Endodermal cell (in vitro differentiated cells): Measurements from ENCODE around the gene DNM3. TPM values are rescaled to one million over a fixed set of nuclear protein-coding genes. Genes with fewer than 3 reads are reported as not detected.

Experiments used
- DNase-seq: peaks from one replicate; pipeline ENCODE4 v3.0.0-alpha.2; 2017
- H3K27ac ChIP-seq: 2 replicates; pipeline ENCODE4 v1.5.1; 2013; ENCODE audit warnings: mild to moderate bottlenecking, low read depth, low read length, moderate library complexity
- H3K27me3 ChIP-seq: 2 replicates; pipeline ENCODE4 v1.6.1; 2013; ENCODE audit warnings: mild to moderate bottlenecking, low read length, moderate library complexity; ENCODE audit not compliant: insufficient read depth, control insufficient read depth, poor library complexity, severe bottlenecking
- H3K36me3 ChIP-seq: 2 replicates; pipeline ENCODE4 v1.7.0; 2013; ENCODE audit warnings: mild to moderate bottlenecking, low read length, moderate library complexity; ENCODE audit not compliant: control insufficient read depth, insufficient read depth
- H3K4me1 ChIP-seq: one replicate; pipeline ENCODE4 v1.7.0; 2013; ENCODE audit warnings: low read length; ENCODE audit not compliant: control insufficient read depth, insufficient read depth
- H3K4me3 ChIP-seq: 2 replicates; pipeline ENCODE4 v1.5.1; 2013; ENCODE audit warnings: mild to moderate bottlenecking, low read length, moderate library complexity
- H3K9ac ChIP-seq: 2 replicates; pipeline ENCODE4 v1.6.1; 2013; ENCODE audit warnings: mild to moderate bottlenecking, low read length, moderate library complexity; ENCODE audit not compliant: poor library complexity, severe bottlenecking; ENCODE audit errors: extremely low read depth
- H3K9me3 ChIP-seq: 2 replicates; pipeline ENCODE4 v1.6.1; 2013; ENCODE audit warnings: mild to moderate bottlenecking, low read length, moderate library complexity; ENCODE audit not compliant: control insufficient read depth
- H3K27ac Mint-ChIP-seq: 2 replicates; pipeline ENCODE4 v1.8.0; 2020; ENCODE audit warnings: mixed read lengths
- H3K27me3 Mint-ChIP-seq: 2 replicates; pipeline ENCODE4 v1.8.0; 2021; ENCODE audit warnings: mild to moderate bottlenecking, mixed read lengths; ENCODE audit not compliant: insufficient read depth
- H3K36me3 Mint-ChIP-seq: 2 replicates; pipeline ENCODE4 v1.8.0; 2020; ENCODE audit warnings: low read depth, mixed read lengths
- H3K4me1 Mint-ChIP-seq: 2 replicates; pipeline ENCODE4 v1.8.0; 2020; ENCODE audit warnings: mixed read lengths
- H3K4me3 Mint-ChIP-seq: 2 replicates; pipeline ENCODE4 v1.8.0; 2020; ENCODE audit warnings: mild to moderate bottlenecking, moderate library complexity, mixed read lengths
- H3K9me3 Mint-ChIP-seq: 2 replicates; pipeline ENCODE4 v1.8.0; 2020; ENCODE audit warnings: mild to moderate bottlenecking, mixed read lengths
- CTCF ChIP-seq: fragments of 200-600 bp; sonication (generic); conservative IDR thresholded peaks from 2 replicates; pipeline ENCODE4 v1.5.0; 2021; ENCODE audit warnings: antibody characterized with exemption, mild to moderate bottlenecking
- WGBS, 2 experiments: methylation state at CpG; one replicate each; pipeline versions ENCODE4 v1.1.5 to v1.1.7; 2013; ENCODE audit warnings: missing lambda C conversion rate in 2 of 2, mixed read lengths in 1 of 2; ENCODE audit not compliant: insufficient coverage in 1 of 2, insufficient read length in 1 of 2; 5-methylcytosine and 5-hydroxymethylcytosine counted together
- total RNA-seq, 2 donors: library from RNA; stranded (reverse); fragmentation: NEBNext Ultra II Directional in 1 of 2; extraction: Animal tissue kit (Norgen Biotek cat#: 25700) in 1 of 2; gene quantifications; 2 replicates in 1 of 2; 3 replicates in 1 of 2; pipeline ENCODE4 v1.2.1, GENCODE V29; 2021

DNM3 gene
- total RNA-seq, 2 donors from 2014 or later = 0.53 to 1.8 TPM

- H3K4me3 ChIP-seq = no peak overlapping the region
- no peaks in the 10 kb centered on the region for H3K9me3 Mint-ChIP-seq
- H3K4me3 Mint-ChIP-seq = no peak overlapping the region
- H3K27me3 ChIP-seq = no peaks in the 10 kb centered on the region
- H3K27me3 Mint-ChIP-seq = no peaks in the 10 kb centered on the region
- 90 to 93% methylated on average over 2 to 3 of the region's 3 CpGs for WGBS, 2 experiments
- no peak overlapping the region for H3K27ac Mint-ChIP-seq
- H3K4me1 ChIP-seq = no peaks in the 10 kb centered on the region
- no peaks in the 10 kb centered on the region for H3K36me3 Mint-ChIP-seq
- no peak for TF ChIP-seq CTCF
- no peaks in the 10 kb centered on the region for H3K36me3 ChIP-seq
- no peak overlapping the region for H3K9ac ChIP-seq
- DNase-seq = no peak
- H3K27ac ChIP-seq = no peak overlapping the region
- no peaks in the 10 kb centered on the region for H3K9me3 ChIP-seq
- peaks cover 2% of the 10 kb centered on the region for H3K4me1 Mint-ChIP-seq
Measured at GRCh38 chr1:172179918-172180317, 338.6 kb downstream of the DNM3 start.

- no peaks in the 10 kb centered on the region for H3K27me3 Mint-ChIP-seq
- Histone ChIP-seq H3K4me1 (no peaks in the 10 kb centered on the region), H3K9me3 (no peaks in the 10 kb centered on the region), H3K4me3 (no peak overlapping the region), H3K9ac (no peak overlapping the region), H3K27ac (no peak overlapping the region), H3K36me3 (no peaks in the 10 kb centered on the region), H3K27me3 (no peaks in the 10 kb centered on the region)
- peaks cover 6% of the 10 kb centered on the region for H3K4me1 Mint-ChIP-seq
- no peaks in the 10 kb centered on the region for H3K9me3 Mint-ChIP-seq
- no peak overlapping the region for H3K4me3 Mint-ChIP-seq
- no peak overlapping the region for H3K27ac Mint-ChIP-seq
- H3K36me3 Mint-ChIP-seq = no peaks in the 10 kb centered on the region
- no peak for DNase-seq
- TF ChIP-seq CTCF = no peak
- WGBS, 2 experiments = 89% methylated on average over 4 of the region's 4 CpGs; no CpG with 5 or more reads in 1 of the 2 experiments
Measured at GRCh38 chr1:172180501-172181285, 339.4 kb downstream of the DNM3 start.

DNA sequence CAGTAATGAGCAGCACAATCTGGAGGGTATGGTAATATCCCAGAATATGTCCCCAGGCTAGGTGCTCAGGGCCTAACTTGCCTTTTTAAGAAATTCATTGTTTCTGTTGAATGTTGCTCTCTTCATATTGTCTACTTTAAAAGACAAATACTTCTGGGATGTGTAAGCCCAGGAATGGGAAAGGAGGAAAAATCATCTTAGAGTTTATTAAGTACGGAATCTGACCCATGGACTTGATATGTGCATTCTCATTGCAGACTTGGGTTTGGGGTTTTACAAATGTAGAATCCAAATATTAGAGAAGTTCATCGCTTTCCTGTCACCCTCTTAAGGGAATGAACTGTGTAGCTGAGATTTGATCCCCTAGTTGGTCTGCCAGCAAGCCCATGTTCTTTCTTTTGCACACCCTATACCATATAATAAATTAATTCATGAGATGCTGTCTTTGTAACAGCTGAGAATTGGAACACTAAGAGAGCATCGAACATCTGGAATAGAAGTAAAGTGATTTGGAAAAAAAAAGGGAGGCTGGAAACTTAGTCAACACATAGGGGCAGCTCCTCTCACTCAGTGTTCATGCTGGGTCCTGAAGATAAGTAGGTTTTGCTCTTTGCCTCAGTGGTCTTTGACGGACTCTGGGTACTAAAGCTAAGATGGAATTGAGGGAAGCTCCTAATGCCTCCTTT lies 343.4 kb downstream of the DNM3 start:
- H3K9me3 Mint-ChIP-seq = no peaks in the 10 kb centered on the region

More for the DNA sequence above, 343.4 kb downstream of the DNM3 start:
- no peak overlapping the region for H3K9ac ChIP-seq
- Mint-ChIP-seq H3K4me3 (no peak overlapping the region), H3K27ac (peak overlapping the region; percentile 62), H3K27me3 (no peaks in the 10 kb centered on the region), H3K36me3 (no peaks in the 10 kb centered on the region), H3K4me1 (peaks cover 6% of the 10 kb centered on the region)
- WGBS, 2 experiments = 91 to 100% methylated on average over 2 to 4 of the region's 4 CpGs
- TF ChIP-seq CTCF = no peak
- no peaks in the 10 kb centered on the region for H3K36me3 ChIP-seq
- no peaks in the 10 kb centered on the region for H3K9me3 ChIP-seq
- no peaks in the 10 kb centered on the region for H3K27me3 ChIP-seq
- DNase-seq = no peak
- no peak overlapping the region for H3K4me3 ChIP-seq
- H3K27ac ChIP-seq = no peak overlapping the region
- H3K4me1 ChIP-seq = no peaks in the 10 kb centered on the region
